ENCODE data around the gene EHBP1. TPM values are rescaled to one million over a fixed set of nuclear protein-coding genes. Genes with fewer than 3 reads are reported as not detected.

Gene EHBP1
- total RNA-seq, 3 donors from 2014 or later: 65.9 to 118 (median 87.2) TPM

- H3K4me1 ChIP-seq: no peaks in the 10 kb centered on the region
Observed at GRCh38 chr2:63000801-63001200, 295.3 kb downstream of the EHBP1 start.

GRCh38 chr2:63001576-63001975 is 296.1 kb downstream of the EHBP1 start:
- no peaks in the 10 kb centered on the region for H3K4me1 ChIP-seq
- intact Hi-C loops (cut with DNase I; ENCODE audit: low total_unique reads): no loop called here
- DNase-seq (ENCODE audit: low spot score in 2 of 2): no peak
- H3K27ac ChIP-seq: no peak overlapping the region
- no peaks in the 10 kb centered on the region for H3K27me3 ChIP-seq
- H3K4me3 ChIP-seq: no peak overlapping the region
- no peaks in the 10 kb centered on the region for H3K9me3 ChIP-seq
- no peaks in the 10 kb centered on the region for H3K36me3 ChIP-seq
- TF ChIP-seq POLR2A (IDR thresholded peaks at IDR 0.05): no peak
- TF ChIP-seq CTCF (IDR thresholded peaks at IDR 0.05): no peak
- TF ChIP-seq POLR2AphosphoS5 (IDR thresholded peaks at IDR 0.05): no peak

More at GRCh38 chr2:63000801-63001200, 295.3 kb downstream of the EHBP1 start:
- no peaks in the 10 kb centered on the region for H3K9me3 ChIP-seq
- no peaks in the 10 kb centered on the region for H3K27me3 ChIP-seq
- no peak for TF ChIP-seq CTCF (IDR thresholded peaks at IDR 0.05)
- no peak for TF ChIP-seq POLR2A (IDR thresholded peaks at IDR 0.05)
- TF ChIP-seq POLR2AphosphoS5 (IDR thresholded peaks at IDR 0.05): no peak
- no peak overlapping the region for H3K4me3 ChIP-seq
- no peaks in the 10 kb centered on the region for H3K36me3 ChIP-seq
- no peak overlapping the region for H3K27ac ChIP-seq
- intact Hi-C loops (cut with DNase I; ENCODE audit: low total_unique reads): no loop called here
- no peak for DNase-seq (ENCODE audit: low spot score in 2 of 2)

- no peaks in the 10 kb centered on the region for H3K4me1 ChIP-seq
- no peaks in the 10 kb centered on the region for H3K9me3 ChIP-seq
- H3K4me3 ChIP-seq: no peak overlapping the region
- H3K36me3 ChIP-seq: no peaks in the 10 kb centered on the region
- intact Hi-C loops (cut with DNase I; ENCODE audit: low total_unique reads): no loop called here
- no peak for DNase-seq (ENCODE audit: low spot score in 2 of 2)
- no peak overlapping the region for H3K27ac ChIP-seq
- no peaks in the 10 kb centered on the region for H3K27me3 ChIP-seq
- no peak for TF ChIP-seq POLR2A (IDR thresholded peaks at IDR 0.05)
Observed at GRCh38 chr2:63003351-63003750, 297.8 kb downstream of the EHBP1 start.

GRCh38 chr2:63007813-63008458 is 302.4 kb downstream of the EHBP1 start:
- H3K4me1 ChIP-seq: no peaks in the 10 kb centered on the region
- TF ChIP-seq CTCF (IDR thresholded peaks at IDR 0.05) (no peak), POLR2AphosphoS5 (IDR thresholded peaks at IDR 0.05) (no peak), POLR2A (IDR thresholded peaks at IDR 0.05) (no peak)
- H3K36me3 ChIP-seq: no peaks in the 10 kb centered on the region
- H3K4me3 ChIP-seq: no peak overlapping the region
- DNase-seq (ENCODE audit: low spot score in 2 of 2): no peak
- no peak overlapping the region for H3K27ac ChIP-seq
- H3K9me3 ChIP-seq: no peaks in the 10 kb centered on the region
- H3K27me3 ChIP-seq: no peaks in the 10 kb centered on the region
- intact Hi-C loops (cut with DNase I; ENCODE audit: low total_unique reads): no loop called here

DNA sequence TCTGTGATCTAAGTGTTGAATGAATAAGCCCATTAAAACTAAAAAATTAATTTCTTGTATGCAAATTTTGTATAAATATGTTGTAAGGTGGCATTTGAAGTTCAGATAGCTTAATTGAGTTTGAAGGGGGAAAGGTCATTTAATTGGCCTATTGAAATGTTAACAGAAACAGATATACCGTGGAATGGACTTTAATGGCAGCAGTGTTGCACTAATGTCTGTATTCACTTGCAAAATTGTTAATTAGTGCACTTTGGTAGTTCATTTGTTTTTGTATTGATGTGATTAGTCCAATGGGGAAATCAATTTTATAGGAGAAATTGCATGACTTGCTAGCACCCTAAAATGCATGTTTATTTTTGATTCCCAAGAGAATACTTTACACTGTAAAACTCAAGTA is 303.3 kb downstream of the EHBP1 start:
- TF ChIP-seq POLR2AphosphoS5 (IDR thresholded peaks at IDR 0.05) (no peak), CTCF (IDR thresholded peaks at IDR 0.05) (no peak), POLR2A (IDR thresholded peaks at IDR 0.05) (no peak)
- Histone ChIP-seq H3K4me3 (no peak overlapping the region), H3K9me3 (no peaks in the 10 kb centered on the region), H3K4me1 (no peaks in the 10 kb centered on the region), H3K27ac (no peak overlapping the region), H3K27me3 (no peaks in the 10 kb centered on the region), H3K36me3 (no peaks in the 10 kb centered on the region)
- intact Hi-C loops (cut with DNase I; ENCODE audit: low total_unique reads): no loop called here
- DNase-seq (ENCODE audit: low spot score in 2 of 2): no peak
